OCI-LY1 (cell line): ENCODE data around the gene ATXN1L.
"Not testable (repeated sequence)": the region's sequence is repeated elsewhere in the genome, so short reads cannot be mapped to it uniquely, and the experiment has no call there.

ENCODE experiments used
- H2AFZ ChIP-seq: fragments of 200-600 bp; sonication (generic), shearing (Covaris generic); 2 replicates; pipeline ENCODE4 v1.6.0; 2014; ENCODE audit warnings: antibody characterized with exemption, mild to moderate bottlenecking, low read length
- H3F3A ChIP-seq: fragments of 200-600 bp; sonication (generic), shearing (Covaris generic); 2 replicates; pipeline ENCODE4 v1.6.0; 2014; ENCODE audit warnings: mild to moderate bottlenecking, antibody characterized with exemption, low read length, moderate library complexity; ENCODE audit not compliant: insufficient read depth
- H3K27ac ChIP-seq: fragments of 200-600 bp; sonication (generic); 2 replicates; pipeline ENCODE4 v1.5.1; 2014; ENCODE audit warnings: low read length, mixed run types, mild to moderate bottlenecking, low read depth; ENCODE audit not compliant: poor library complexity, severe bottlenecking
- H3K27me3 ChIP-seq: fragments of 200-600 bp; sonication (generic); 2 replicates; pipeline ENCODE4 v1.6.0; 2014; ENCODE audit warnings: antibody characterized with exemption, mild to moderate bottlenecking, low read length, moderate library complexity; ENCODE audit not compliant: insufficient read depth
- H3K36me3 ChIP-seq: fragments of 200-600 bp; sonication (generic); 2 replicates; pipeline ENCODE4 v1.6.1; 2014; ENCODE audit warnings: mild to moderate bottlenecking, antibody characterized with exemption, low read length, moderate library complexity, mixed read lengths; ENCODE audit not compliant: insufficient read depth
- H3K4me1 ChIP-seq: fragments of 200-600 bp; sonication (generic); 2 replicates; pipeline ENCODE4 v1.5.1; 2014; ENCODE audit warnings: mild to moderate bottlenecking, low read length, moderate library complexity; ENCODE audit not compliant: insufficient read depth, severe bottlenecking
- H3K4me2 ChIP-seq: fragments of 200-600 bp; sonication (generic), shearing (Covaris generic); 2 replicates; pipeline ENCODE4 v1.6.1; 2014; ENCODE audit warnings: low read length
- H3K4me3 ChIP-seq: fragments of 200-600 bp; sonication (generic); 2 replicates; pipeline ENCODE4 v1.5.1; 2014; ENCODE audit warnings: low read length, low read depth, mild to moderate bottlenecking, mixed read lengths; ENCODE audit not compliant: poor library complexity, severe bottlenecking
- H3K79me2 ChIP-seq: fragments of 200-600 bp; shearing (Covaris generic); 2 replicates; pipeline ENCODE4 v1.6.1; 2016; ENCODE audit warnings: mixed run types, low read length, mixed read lengths; ENCODE audit not compliant: insufficient read depth
- H3K9ac ChIP-seq: fragments of 200-600 bp; sonication (generic), shearing (Covaris generic); 2 replicates; pipeline ENCODE4 v1.6.1; 2014; ENCODE audit warnings: mild to moderate bottlenecking, low read length, mixed read lengths
- H3K9me2 ChIP-seq: fragments of 200-600 bp; sonication (generic), shearing (Covaris generic); 2 replicates; pipeline ENCODE4 v1.6.1; 2014; ENCODE audit warnings: low read depth, mild to moderate bottlenecking, low read length, mixed read lengths
- H3K9me3 ChIP-seq: fragments of 200-600 bp; shearing (Covaris generic); 2 replicates; pipeline ENCODE4 v1.6.1; 2014; ENCODE audit warnings: low read length, mixed read lengths
- H4K20me1 ChIP-seq: fragments of 200-600 bp; sonication (generic), shearing (Covaris generic); 2 replicates; pipeline ENCODE4 v1.6.0; 2016; ENCODE audit warnings: mild to moderate bottlenecking, low read length; ENCODE audit not compliant: insufficient read depth
- CTCF ChIP-seq: fragments of 200-600 bp; sonication (generic), shearing (Covaris generic); IDR thresholded peaks from 2 replicates; pipeline ENCODE4 v1.5.1; 2017; ENCODE audit warnings: mild to moderate bottlenecking, antibody characterized with exemption, low read length, moderate library complexity, mixed read lengths
- EZH2 ChIP-seq: fragments of 200-600 bp; sonication (generic), shearing (Covaris generic); IDR thresholded peaks from 2 replicates; pipeline ENCODE4 v1.8.0; 2017; ENCODE audit warnings: borderline replicate concordance, mixed run types, mild to moderate bottlenecking, antibody characterized with exemption, low read length, moderate library complexity, mixed read lengths

The ATXN1L gene

GRCh38 chr16:71902656-71903365, 57.0 kb downstream of the ATXN1L start:
- no peak for TF ChIP-seq CTCF
- TF ChIP-seq EZH2 = no peak
- no peaks in the 10 kb centered on the region for H3F3A ChIP-seq
- peaks cover 19% of the 10 kb centered on the region for H3K4me1 ChIP-seq
- peaks cover 99% of the 10 kb centered on the region for H3K79me2 ChIP-seq
- no peaks in the 10 kb centered on the region; the same call in 1 of the 2 replicates for H3K9me3 ChIP-seq
- no peak overlapping the region for H3K27ac ChIP-seq
- H3K36me3 ChIP-seq = peaks cover 31% of the 10 kb centered on the region
- H3K27me3 ChIP-seq = no peaks in the 10 kb centered on the region
- H3K4me3 ChIP-seq = no peak overlapping the region
- no peak overlapping the region for H3K9ac ChIP-seq
- no peak overlapping the region for H2AFZ ChIP-seq
- H4K20me1 ChIP-seq = peaks cover 7% of the 10 kb centered on the region; the same call in 1 of the 2 replicates
- no peak overlapping the region for H3K4me2 ChIP-seq
- H3K9me2 ChIP-seq = no peaks in the 10 kb centered on the region

- no peak overlapping the region for H3K27ac ChIP-seq
- TF ChIP-seq EZH2 = no peak
- no peak for TF ChIP-seq CTCF
- H3K9ac ChIP-seq = no peak overlapping the region
- no peak overlapping the region for H2AFZ ChIP-seq
- H3K4me2 ChIP-seq = no peak overlapping the region
- no peaks in the 10 kb centered on the region for H3F3A ChIP-seq
- no peak overlapping the region for H3K4me3 ChIP-seq
- no peaks in the 10 kb centered on the region for H3K27me3 ChIP-seq
- peaks cover 12% of the 10 kb centered on the region for H3K4me1 ChIP-seq
- H4K20me1 ChIP-seq = peaks cover 7% of the 10 kb centered on the region; the same call in 1 of the 2 replicates
- H3K79me2 ChIP-seq = peaks cover 99% of the 10 kb centered on the region
- no peaks in the 10 kb centered on the region; the same call in 1 of the 2 replicates for H3K9me3 ChIP-seq
- H3K9me2 ChIP-seq = no peaks in the 10 kb centered on the region
- H3K36me3 ChIP-seq = peaks cover 35% of the 10 kb centered on the region
Observed at GRCh38 chr16:71903608-71904007, 57.8 kb downstream of the ATXN1L start.

GRCh38 chr16:71904239-71904638, 58.5 kb downstream of the ATXN1L start:
- H3F3A ChIP-seq = no peaks in the 10 kb centered on the region
- no peak overlapping the region for H3K4me2 ChIP-seq
- H3K27ac ChIP-seq = no peak overlapping the region
- H4K20me1 ChIP-seq = peaks cover 7% of the 10 kb centered on the region; the same call in 1 of the 2 replicates
- H3K9ac ChIP-seq = no peak overlapping the region
- peaks cover 41% of the 10 kb centered on the region for H3K36me3 ChIP-seq
- no peak for TF ChIP-seq CTCF
- no peak for TF ChIP-seq EZH2
- H3K9me2 ChIP-seq = no peaks in the 10 kb centered on the region
- H2AFZ ChIP-seq = no peak overlapping the region
- H3K4me3 ChIP-seq = no peak overlapping the region
- H3K79me2 ChIP-seq = peaks cover 99% of the 10 kb centered on the region
- no peaks in the 10 kb centered on the region; the same call in 1 of the 2 replicates for H3K9me3 ChIP-seq
- no peaks in the 10 kb centered on the region for H3K27me3 ChIP-seq
- peaks cover 9% of the 10 kb centered on the region for H3K4me1 ChIP-seq

- H4K20me1 ChIP-seq, H3K4me3 ChIP-seq, H3K9me3 ChIP-seq, H2AFZ ChIP-seq, H3K4me1 ChIP-seq, H3K9ac ChIP-seq, H3F3A ChIP-seq, H3K4me2 ChIP-seq, H3K27ac ChIP-seq, H3K27me3 ChIP-seq, H3K9me2 ChIP-seq: not testable (repeated sequence)
- peaks cover 100% of the 10 kb centered on the region for H3K79me2 ChIP-seq
- peaks cover 50% of the 10 kb centered on the region for H3K36me3 ChIP-seq
Observed at GRCh38 chr16:71905765-71906164, 60.0 kb downstream of the ATXN1L start.
